A204.1 (cell line): Measurements from ENCODE around the gene ZNF75A.
A peak's percentile ranks its signal among the peaks of the same experiment; 100 is the strongest.

Source experiments
- FAIRE-seq: peaks from 2 replicates; lab custom pipeline; 2012; peaks lifted over from hg19 to GRCh38; lab: Jason Lieb, UNC

ZNF75A gene

GRCh38 chr16:3289998-3290673, 15.2 kb upstream of the ZNF75A start:
- FAIRE-seq = no peak

- FAIRE-seq = no peak
These were observed 12.7 kb upstream of the ZNF75A start for GRCh38 chr16:3292604-3293003.

DNA sequence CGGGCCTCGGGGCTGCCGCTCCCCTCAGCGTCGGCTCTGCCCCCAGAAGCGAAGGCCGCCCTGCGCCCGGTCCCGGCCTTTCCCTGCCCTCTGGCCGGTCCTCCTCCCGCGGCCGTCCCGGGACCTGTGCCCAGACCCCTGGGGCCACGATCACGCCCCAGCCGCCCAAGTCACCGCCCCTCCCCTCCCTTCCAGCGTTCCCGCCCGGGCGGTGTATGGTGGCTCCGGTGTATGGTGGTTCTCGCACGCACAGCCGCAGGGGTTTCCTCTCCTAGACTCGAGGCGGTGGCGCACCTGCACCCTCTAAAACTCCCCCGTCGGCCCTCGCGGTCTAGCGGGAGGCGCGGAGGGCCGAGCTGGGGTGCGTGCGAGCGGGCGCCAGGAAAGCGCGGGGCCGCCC, 10.1 kb upstream of the ZNF75A start:
- no peak for FAIRE-seq

DNA sequence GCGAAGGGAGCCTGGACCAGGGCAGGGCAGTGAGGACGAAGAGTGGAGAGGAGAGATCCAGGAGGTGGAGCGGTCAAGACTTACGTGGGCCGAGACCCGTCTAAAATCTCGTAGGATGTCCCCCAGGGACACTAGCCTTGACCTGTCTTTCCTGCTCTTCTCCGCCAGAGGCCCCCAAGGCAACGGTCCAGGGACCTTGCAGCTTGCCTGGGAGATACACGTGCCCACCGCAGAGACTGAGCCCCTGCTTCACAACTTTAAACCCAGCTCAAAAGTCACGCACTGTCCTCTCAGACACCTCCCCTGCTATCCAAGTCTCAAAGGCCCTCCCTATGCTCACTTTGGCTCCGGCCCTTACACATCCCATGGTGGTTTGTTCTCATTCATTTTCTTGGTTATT, 9.5 kb upstream of the ZNF75A start:
- FAIRE-seq = no peak

GRCh38 chr16:3304370-3304769, 927 bp upstream of the ZNF75A start:
- no peak for FAIRE-seq

DNA sequence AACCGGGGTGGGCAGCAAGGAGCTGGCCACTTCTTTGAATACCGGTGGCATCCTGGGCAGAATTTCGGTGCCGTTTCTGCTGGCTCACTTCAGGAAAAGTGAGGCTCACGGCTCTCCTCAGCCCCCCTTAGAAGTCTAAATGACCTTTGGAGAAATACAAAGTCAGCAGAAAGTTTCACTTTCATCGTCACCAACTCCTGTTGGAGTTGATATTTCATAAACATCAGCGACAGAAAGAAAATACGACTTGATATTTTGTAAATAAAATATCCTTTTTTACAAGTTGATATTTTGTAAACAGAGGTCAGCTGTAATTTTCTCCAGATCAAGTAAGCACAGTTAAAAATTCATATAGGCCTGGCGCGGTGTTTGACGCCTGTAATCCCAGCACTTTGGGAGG, 781 bp downstream of the ZNF75A start:
- FAIRE-seq = no peak

DNA sequence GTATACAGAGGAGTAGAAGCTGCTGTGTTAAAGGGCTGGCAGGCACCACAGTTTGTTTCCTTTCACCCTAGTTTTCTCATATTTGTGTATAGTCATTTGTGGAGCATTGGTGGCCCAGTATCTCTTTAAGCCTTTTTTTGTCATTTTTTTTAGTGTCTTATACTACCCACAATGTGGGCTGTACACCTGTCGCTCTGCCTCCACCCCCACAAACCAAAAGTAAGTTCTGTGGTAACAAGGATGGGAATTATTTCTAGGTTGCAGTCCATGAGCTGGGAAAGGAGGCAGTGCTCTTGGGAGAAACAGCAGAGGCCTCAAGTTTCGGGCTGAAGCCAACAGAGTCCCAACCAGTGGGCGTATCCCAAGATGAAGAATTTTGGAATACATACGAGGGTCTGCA, 6.2 kb downstream of the ZNF75A start:
- FAIRE-seq = no peak

- FAIRE-seq = no peak
These were observed 12.2 kb downstream of the ZNF75A start for GRCh38 chr16:3317315-3317999.

DNA sequence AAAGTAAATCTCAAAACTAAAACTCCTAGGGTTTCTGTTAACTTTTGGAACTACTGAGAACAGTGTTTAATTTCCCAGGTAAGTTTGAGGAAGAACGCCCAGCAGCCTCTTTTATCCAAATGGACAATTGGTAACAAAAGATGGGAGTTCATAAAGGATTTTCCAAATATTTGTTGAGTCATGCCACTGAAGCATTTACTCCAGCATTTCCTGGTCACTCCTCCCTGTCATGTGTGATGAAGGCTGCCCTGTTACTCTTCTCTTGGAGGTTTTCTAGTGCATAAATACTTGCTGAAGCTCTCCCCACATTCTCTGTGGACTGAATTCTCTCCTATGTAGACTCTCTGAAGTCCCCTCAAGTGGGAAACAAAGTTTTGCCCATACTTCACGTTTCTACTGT, 16.5 kb downstream of the ZNF75A start:
- no peak for FAIRE-seq

DNA sequence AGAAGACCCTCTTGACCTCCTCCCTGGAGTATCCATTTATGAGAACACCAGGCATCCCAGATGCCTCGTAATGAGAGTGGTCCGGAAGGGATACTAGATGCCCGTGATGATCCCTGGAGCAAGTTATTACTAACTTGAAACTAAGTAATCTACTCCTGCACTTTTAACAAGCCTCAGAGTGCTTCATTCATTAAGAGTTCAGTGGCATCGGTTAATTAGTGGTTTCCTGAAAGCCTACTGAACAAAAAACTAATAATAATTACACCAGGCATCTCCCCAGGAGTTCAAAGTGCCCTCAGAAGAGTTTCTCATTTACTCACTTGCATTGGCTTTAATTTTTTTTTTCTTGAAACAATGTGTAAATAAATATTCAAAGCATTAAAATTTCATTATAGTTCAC, 22.2 kb downstream of the ZNF75A start:
- FAIRE-seq = no peak

GRCh38 chr16:3328104-3328503, 22.8 kb downstream of the ZNF75A start:
- no peak for FAIRE-seq

DNA sequence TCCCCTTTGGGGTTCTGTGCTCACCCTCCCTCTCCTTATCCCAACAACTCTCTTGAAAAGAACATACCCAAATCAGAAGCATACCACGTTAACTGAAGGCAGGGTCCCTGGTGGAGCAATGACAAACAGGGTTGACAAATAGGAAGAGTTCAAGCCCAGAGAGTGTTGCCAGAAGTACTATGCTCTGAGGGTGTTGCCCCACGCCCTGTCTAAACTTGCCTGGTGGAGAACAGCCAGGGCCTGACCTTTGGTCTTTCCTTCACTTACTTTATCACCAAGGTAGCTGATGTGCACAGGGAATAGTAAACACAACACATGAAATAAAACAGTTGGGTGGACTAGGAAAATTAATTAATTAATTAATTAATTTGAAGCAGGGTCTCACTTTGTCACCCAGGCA, 23.3 kb downstream of the ZNF75A start:
- FAIRE-seq = no peak

DNA sequence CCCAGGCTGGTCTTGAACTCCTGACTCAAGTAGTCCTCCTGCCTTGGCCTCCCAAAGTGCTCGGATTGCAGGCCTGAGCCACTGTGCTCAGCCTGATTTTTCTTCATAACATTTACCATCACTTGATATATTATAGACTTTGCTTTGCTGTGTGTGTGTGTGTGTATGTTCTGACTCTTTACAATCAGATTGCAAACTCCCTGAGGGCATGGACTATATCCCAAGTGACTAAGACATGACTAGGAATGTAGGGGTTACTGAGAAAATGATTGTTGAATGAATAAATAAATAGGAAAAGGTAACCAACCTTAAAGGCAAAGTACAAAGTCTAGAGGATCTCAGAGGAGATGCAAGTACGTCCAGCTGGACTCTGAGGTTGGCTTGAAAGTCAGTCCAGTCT, 40.7 kb downstream of the ZNF75A start:
- no peak for FAIRE-seq

GRCh38 chr16:3347586-3347985, 42.3 kb downstream of the ZNF75A start:
- FAIRE-seq = no peak

GRCh38 chr16:3348547-3349167, 43.4 kb downstream of the ZNF75A start:
- no peak for FAIRE-seq

DNA sequence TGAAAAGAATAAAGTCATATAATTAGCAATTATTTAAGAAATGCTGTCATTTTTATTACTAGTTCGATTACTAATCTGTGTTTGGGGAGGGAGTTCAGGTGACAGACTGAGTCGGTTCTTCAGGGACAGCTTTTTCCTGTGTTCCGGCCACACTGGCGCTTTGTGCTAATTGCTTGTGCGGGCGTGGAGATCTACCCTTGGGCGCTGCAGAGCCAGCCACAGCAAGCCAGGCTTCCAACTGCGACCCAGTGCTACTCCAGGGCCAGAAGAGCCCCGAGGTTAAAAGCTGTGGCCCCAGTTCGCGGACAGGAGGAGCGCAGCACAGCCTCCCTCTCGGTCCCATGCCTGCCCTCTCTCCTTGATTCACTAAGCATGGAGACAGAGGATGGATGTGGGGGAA, 43.9 kb downstream of the ZNF75A start:
- no peak for FAIRE-seq

DNA sequence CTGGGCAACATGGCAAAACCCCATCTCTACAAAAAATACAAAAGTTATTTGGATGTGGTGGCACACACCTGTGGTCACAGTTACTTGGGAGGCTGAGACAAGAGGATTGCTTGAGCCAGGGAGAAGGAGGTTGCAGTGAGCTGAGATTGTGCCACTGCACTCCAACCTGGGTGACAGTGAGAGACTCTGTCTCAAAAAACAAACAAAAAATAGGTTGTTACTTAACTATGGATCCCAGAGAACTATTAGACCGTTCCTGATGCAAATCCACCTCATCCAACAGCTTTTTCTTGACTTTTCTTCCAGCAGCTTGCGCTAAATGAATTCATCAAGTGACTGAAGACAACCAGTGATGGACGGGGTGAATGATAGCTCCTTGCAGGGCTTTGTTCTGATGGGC, 50.3 kb downstream of the ZNF75A start, which contains the start of gene OR2C1:
TSS of gene OR2C1 (plus strand) at position 301 of the 400 bp plus-strand sequence. CDS start at position 353, 52 bp downstream.
- FAIRE-seq = no peak

GRCh38 chr16:3356118-3356517, 50.8 kb downstream of the ZNF75A start:
- no peak for FAIRE-seq

DNA sequence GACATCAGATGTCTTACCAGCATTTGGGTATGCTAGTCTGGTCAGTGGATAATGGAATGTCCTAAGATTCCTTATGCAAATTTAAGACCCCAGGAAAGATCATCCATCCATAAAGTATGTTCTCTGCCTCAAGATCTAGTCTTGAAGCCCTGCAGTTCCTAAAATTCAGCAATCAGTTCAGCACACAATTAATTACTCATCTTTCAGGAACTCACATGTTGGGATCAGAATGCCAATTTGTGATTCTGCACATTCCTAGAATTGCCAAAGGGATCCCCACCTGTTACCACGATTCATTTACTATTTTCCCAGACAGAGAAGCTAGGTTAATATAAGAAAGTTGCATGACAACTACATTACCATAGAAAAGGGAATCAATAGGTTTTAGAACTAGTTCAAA, 53.6 kb downstream of the ZNF75A start:
- FAIRE-seq = no peak

DNA sequence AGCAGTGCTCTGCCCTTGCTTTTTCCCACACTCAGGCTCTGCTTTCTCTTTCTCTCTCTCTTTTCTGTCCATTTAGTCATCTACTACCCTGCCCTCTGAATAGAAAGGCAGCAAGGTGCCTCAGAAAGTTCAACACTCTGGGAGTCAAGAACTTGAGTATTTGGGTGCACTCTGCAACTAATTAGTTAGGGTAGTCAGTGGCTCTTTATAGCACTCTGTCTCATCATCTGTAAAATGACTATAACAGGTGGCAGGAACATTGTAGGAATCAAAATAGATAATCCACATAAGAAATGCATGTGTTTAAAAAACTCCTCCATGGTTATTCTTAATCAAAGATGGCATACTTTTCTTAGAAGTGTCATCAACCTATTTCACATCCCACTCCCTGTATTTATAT, 57.6 kb downstream of the ZNF75A start:
- FAIRE-seq = no peak

GRCh38 chr16:3363793-3364192, 58.5 kb downstream of the ZNF75A start:
- no peak for FAIRE-seq

GRCh38 chr16:3364774-3365427, 59.6 kb downstream of the ZNF75A start:
- FAIRE-seq = peak; percentile 89
